Karpas-422 (cell line): Measurements from ENCODE around the gene RELL1. TPM values are rescaled to one million over a fixed set of nuclear protein-coding genes. Genes with fewer than 3 reads are reported as not detected.

Source experiments
- DNase-seq: peaks from one replicate; pipeline ENCODE4 v3.0.0-alpha.2; 2015
- H2AFZ ChIP-seq: fragments of 200-600 bp; sonication (generic); 2 replicates; pipeline ENCODE4 v1.6.1; 2014; ENCODE audit warnings: antibody characterized with exemption, low read length, mixed read lengths
- H3K27ac ChIP-seq: fragments of 200-600 bp; sonication (generic); 2 replicates; pipeline ENCODE4 v1.5.1; 2014; ENCODE audit warnings: mild to moderate bottlenecking, low read length, moderate library complexity
- H3K27me3 ChIP-seq: fragments of 200-600 bp; sonication (generic); 2 replicates; pipeline ENCODE4 v1.6.1; 2014; ENCODE audit warnings: low read length, mixed read lengths
- H3K36me3 ChIP-seq: fragments of 200-600 bp; sonication (generic); 2 replicates; pipeline ENCODE4 v1.6.1; 2014; ENCODE audit warnings: low read length, mixed read lengths; ENCODE audit not compliant: insufficient read depth
- H3K4me1 ChIP-seq: fragments of 200-600 bp; sonication (generic); 2 replicates; pipeline ENCODE4 v1.6.1; 2014; ENCODE audit warnings: mild to moderate bottlenecking, low read length, mixed read lengths
- H3K4me2 ChIP-seq: fragments of 200-600 bp; sonication (generic); 2 replicates; pipeline ENCODE4 v1.6.1; 2014; ENCODE audit warnings: low read length, low read depth, mild to moderate bottlenecking; ENCODE audit not compliant: poor library complexity, severe bottlenecking
- H3K4me3 ChIP-seq: fragments of 200-600 bp; sonication (generic); 2 replicates; pipeline ENCODE4 v1.5.1; 2014; ENCODE audit warnings: mild to moderate bottlenecking, antibody characterized with exemption, low read length, mixed read lengths
- H3K79me2 ChIP-seq: fragments of 200-600 bp; sonication (generic); 2 replicates; pipeline ENCODE4 v1.6.1; 2014; ENCODE audit warnings: mild to moderate bottlenecking, low read length, mixed read lengths
- H3K9ac ChIP-seq: fragments of 200-600 bp; sonication (generic); 2 replicates; pipeline ENCODE4 v1.6.0; 2014; ENCODE audit warnings: low read length
- H3K9me2 ChIP-seq: fragments of 200-600 bp; sonication (generic), shearing (Covaris generic); replicated peaks from 2 replicates; pipeline ENCODE4 v1.6.0; 2014; ENCODE audit warnings: mild to moderate bottlenecking, low read length, moderate library complexity; ENCODE audit not compliant: insufficient read depth
- H3K9me3 ChIP-seq: fragments of 300-700, 200-600 bp; sonication (generic); 2 replicates; pipeline ENCODE4 v1.6.1; 2014; ENCODE audit warnings: low read length, mixed read lengths
- H4K20me1 ChIP-seq: fragments of 200-600 bp; sonication (generic); 2 replicates; pipeline ENCODE4 v1.6.1; 2014; ENCODE audit warnings: mild to moderate bottlenecking, antibody characterized with exemption, low read length, low read depth; ENCODE audit not compliant: insufficient read depth
- total RNA-seq: library from RNA; depleted of rRNA; stranded (reverse); fragments of >200 nt; shearing (Covaris generic); gene quantifications from 2 replicates; pipeline ENCODE4 v1.2.3, GENCODE V29; 2014; ENCODE audit warnings: low replicate concordance

The RELL1 gene
- total RNA-seq, 1 experiment from 2014 or later = 0.60 TPM

DNA sequence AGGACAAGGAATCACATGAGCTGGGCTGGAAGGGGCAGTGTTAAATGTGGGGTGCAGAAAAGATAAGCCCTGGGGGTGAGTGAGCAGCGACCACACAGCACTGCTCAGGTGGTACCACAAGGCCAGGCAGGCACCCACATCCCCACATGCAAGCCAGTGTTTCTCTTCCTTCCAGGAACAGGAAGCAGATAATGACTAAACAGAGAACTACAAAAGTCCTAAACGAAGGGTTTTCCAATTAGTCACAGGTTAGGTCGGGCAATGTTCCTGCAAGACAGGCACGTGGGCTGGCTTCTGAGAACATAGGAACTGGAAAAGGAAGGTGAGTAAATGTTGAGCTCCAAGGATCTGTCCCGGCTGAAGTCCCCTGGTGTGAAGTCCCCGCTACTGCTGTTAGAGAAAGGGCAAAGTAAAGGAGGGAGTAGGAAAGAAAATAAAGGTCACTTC, 19.5 kb downstream of the RELL1 start:
- Histone ChIP-seq H4K20me1 (peaks cover 4% of the 10 kb centered on the region; the same call in 1 of the 2 replicates), H3K4me3 (no peak overlapping the region), H3K9me2 (no peaks in the 10 kb centered on the region), H2AFZ (no peak overlapping the region), H3K9ac (no peak overlapping the region), H3K9me3 (no peaks in the 10 kb centered on the region), H3K4me1 (no peaks in the 10 kb centered on the region), H3K27me3 (no peaks in the 10 kb centered on the region), H3K4me2 (no peak overlapping the region), H3K36me3 (no peaks in the 10 kb centered on the region), H3K79me2 (no peaks in the 10 kb centered on the region), H3K27ac (no peak overlapping the region)
- DNase-seq = no peak

GRCh38 chr4:37665333-37666320, 20.5 kb downstream of the RELL1 start:
- no peaks in the 10 kb centered on the region for H3K79me2 ChIP-seq
- H2AFZ ChIP-seq = no peak overlapping the region
- peaks cover 4% of the 10 kb centered on the region; the same call in 1 of the 2 replicates for H4K20me1 ChIP-seq
- H3K4me1 ChIP-seq = no peaks in the 10 kb centered on the region
- no peaks in the 10 kb centered on the region for H3K27me3 ChIP-seq
- no peak overlapping the region for H3K9ac ChIP-seq
- H3K4me3 ChIP-seq = no peak overlapping the region
- H3K9me2 ChIP-seq = no peaks in the 10 kb centered on the region
- DNase-seq = no peak
- no peak overlapping the region for H3K27ac ChIP-seq
- H3K36me3 ChIP-seq = no peaks in the 10 kb centered on the region
- no peaks in the 10 kb centered on the region for H3K9me3 ChIP-seq
- H3K4me2 ChIP-seq = no peak overlapping the region

- H3K4me3 ChIP-seq = no peak overlapping the region
- H3K9ac ChIP-seq = no peak overlapping the region
- H3K27ac ChIP-seq = no peak overlapping the region
- no peak overlapping the region for H2AFZ ChIP-seq
- no peaks in the 10 kb centered on the region for H3K9me2 ChIP-seq
- H3K36me3 ChIP-seq = no peaks in the 10 kb centered on the region
- no peaks in the 10 kb centered on the region for H3K27me3 ChIP-seq
- no peaks in the 10 kb centered on the region for H3K4me1 ChIP-seq
- peaks cover 4% of the 10 kb centered on the region; the same call in 1 of the 2 replicates for H4K20me1 ChIP-seq
- no peak overlapping the region for H3K4me2 ChIP-seq
- H3K9me3 ChIP-seq = no peaks in the 10 kb centered on the region
- DNase-seq = no peak
- H3K79me2 ChIP-seq = no peaks in the 10 kb centered on the region
Measured at GRCh38 chr4:37664696-37665095, 21.5 kb downstream of the RELL1 start.

DNA sequence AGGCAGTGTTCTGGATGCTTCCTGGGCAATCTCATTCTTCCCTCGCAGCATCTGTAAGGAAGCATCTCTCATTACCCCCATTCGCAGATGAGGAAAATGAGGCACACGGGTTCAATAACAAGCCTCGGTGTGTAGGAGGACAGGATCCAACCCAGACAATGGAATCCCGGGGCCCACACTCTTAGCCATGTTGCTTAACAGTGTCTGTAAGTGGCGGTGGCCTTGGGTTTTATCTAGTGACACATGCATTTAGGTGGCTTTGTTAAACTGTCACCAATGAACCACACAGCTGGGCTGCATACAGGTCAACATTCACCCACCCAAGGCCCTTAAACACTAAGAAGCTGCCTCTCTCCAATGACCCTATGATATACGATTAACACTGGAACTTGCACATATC, 22.6 kb downstream of the RELL1 start:
- no peaks in the 10 kb centered on the region for H3K4me1 ChIP-seq
- H3K4me3 ChIP-seq = no peak overlapping the region
- H2AFZ ChIP-seq = no peak overlapping the region
- H3K4me2 ChIP-seq = no peak overlapping the region
- no peak for DNase-seq
- H3K79me2 ChIP-seq = no peaks in the 10 kb centered on the region
- no peaks in the 10 kb centered on the region for H3K36me3 ChIP-seq
- H3K9me2 ChIP-seq = no peaks in the 10 kb centered on the region
- no peak overlapping the region for H3K27ac ChIP-seq
- no peaks in the 10 kb centered on the region for H3K27me3 ChIP-seq
- H3K9me3 ChIP-seq = no peaks in the 10 kb centered on the region
- peaks cover 4% of the 10 kb centered on the region; the same call in 1 of the 2 replicates for H4K20me1 ChIP-seq
- H3K9ac ChIP-seq = no peak overlapping the region

DNA sequence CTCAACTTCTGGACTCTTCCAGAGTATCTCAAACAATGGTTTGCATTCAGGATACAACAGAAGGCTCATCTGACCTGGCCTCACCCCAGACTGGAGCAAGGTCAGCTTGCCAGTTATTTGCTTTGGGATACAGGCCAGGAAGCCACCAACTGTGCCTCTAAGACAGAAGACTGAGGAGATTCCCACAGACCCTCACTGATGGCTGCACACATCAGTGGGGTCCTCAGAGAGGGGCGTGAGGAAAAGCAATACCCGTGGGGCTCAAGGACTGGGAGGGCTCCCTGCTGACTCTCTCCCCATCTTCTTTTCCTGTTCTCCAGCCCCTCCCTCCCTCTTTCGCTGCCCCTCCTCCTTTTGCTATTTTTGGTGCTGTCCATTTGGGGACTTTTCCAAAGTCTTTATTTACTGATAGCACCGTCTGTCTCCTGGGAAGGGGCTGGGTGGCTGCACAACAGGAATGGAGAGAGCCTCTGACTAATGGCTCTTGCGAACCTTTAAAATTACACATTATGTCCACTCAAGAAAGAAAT, 23.2 kb downstream of the RELL1 start:
- no peak for DNase-seq
- Histone ChIP-seq H3K9me3 (no peaks in the 10 kb centered on the region), H3K79me2 (no peaks in the 10 kb centered on the region), H3K9ac (no peak overlapping the region), H3K4me3 (no peak overlapping the region), H3K36me3 (no peaks in the 10 kb centered on the region), H3K27me3 (no peaks in the 10 kb centered on the region), H3K9me2 (no peaks in the 10 kb centered on the region), H4K20me1 (peaks cover 4% of the 10 kb centered on the region; the same call in 1 of the 2 replicates), H3K4me2 (no peak overlapping the region), H3K27ac (no peak overlapping the region), H2AFZ (no peak overlapping the region), H3K4me1 (no peaks in the 10 kb centered on the region)

DNA sequence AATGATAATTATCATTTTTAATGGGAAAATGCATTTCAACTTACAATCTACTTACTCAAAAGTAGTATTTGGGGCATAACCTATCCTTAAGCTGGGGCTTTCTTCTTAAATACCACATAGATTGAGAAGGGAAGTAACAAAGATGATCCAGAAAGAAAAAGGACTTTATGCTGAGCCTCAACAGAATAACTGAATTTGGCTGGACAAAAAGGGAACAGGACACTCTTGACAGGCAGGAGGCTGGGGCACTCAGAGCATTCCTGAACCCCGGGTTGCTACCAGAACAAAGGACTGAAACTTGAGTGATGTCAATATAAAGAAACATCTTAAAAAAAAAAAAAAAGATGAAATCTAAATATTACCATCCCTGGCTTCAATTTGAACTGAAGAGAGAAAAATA, 23.9 kb downstream of the RELL1 start:
- no peaks in the 10 kb centered on the region for H3K27me3 ChIP-seq
- peaks cover 1% of the 10 kb centered on the region; the same call in 1 of the 2 replicates for H4K20me1 ChIP-seq
- H3K9ac ChIP-seq = no peak overlapping the region
- no peaks in the 10 kb centered on the region for H3K9me2 ChIP-seq
- H3K9me3 ChIP-seq = no peaks in the 10 kb centered on the region
- H3K4me3 ChIP-seq = no peak overlapping the region
- no peak overlapping the region for H2AFZ ChIP-seq
- no peaks in the 10 kb centered on the region for H3K4me1 ChIP-seq
- no peaks in the 10 kb centered on the region for H3K36me3 ChIP-seq
- no peak overlapping the region for H3K4me2 ChIP-seq
- H3K27ac ChIP-seq = no peak overlapping the region
- no peak for DNase-seq
- no peaks in the 10 kb centered on the region for H3K79me2 ChIP-seq

DNA sequence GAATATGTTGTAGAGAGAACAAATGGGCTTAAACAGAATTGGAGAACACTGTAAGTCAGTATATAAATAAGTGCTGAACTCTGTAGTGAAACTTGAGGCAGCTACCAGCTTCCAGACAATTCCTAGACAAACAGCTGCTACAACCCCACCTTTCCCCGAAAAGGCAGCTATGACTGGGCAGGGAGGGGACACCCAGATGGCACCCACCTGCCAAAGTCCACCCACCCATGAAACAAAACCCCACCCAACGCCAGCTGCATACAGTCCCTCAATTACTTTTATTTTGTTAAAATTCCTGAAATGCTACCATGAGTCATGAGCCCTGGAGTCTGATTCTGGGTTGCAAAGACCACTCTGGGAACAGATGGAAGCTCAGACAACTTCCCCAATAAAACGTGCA, 24.4 kb downstream of the RELL1 start:
- Histone ChIP-seq H3K36me3 (no peaks in the 10 kb centered on the region), H4K20me1 (no peaks in the 10 kb centered on the region)

DNA sequence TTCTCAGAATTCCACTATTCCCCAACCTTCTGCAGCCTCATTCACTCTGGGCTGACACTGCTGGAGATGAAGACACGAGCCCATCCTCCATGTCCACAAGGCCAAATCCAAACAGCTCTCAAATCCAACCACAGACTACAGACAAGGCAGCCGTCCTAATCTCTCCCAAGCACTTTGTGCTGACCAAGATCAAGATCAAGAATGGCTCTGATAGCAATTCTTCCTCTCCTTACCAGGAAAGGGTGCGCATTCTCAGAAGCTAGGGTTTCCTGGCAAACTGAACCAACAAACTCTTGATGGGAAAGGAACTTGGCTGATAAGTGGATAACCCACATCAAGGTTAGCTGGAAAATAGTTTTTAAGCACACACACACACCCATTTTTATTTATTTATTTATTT, 26.5 kb downstream of the RELL1 start:
- H3K36me3 ChIP-seq = no peaks in the 10 kb centered on the region
- H3K9ac ChIP-seq = no peak overlapping the region
- no peak for DNase-seq
- no peak overlapping the region for H3K4me2 ChIP-seq
- H3K4me1 ChIP-seq = no peaks in the 10 kb centered on the region
- H2AFZ ChIP-seq = no peak overlapping the region
- H3K27ac ChIP-seq = no peak overlapping the region
- H3K27me3 ChIP-seq = no peaks in the 10 kb centered on the region
- no peak overlapping the region for H3K4me3 ChIP-seq
- H3K9me2 ChIP-seq = no peaks in the 10 kb centered on the region
- H4K20me1 ChIP-seq = no peaks in the 10 kb centered on the region
- peaks cover 3% of the 10 kb centered on the region; the same call in 1 of the 2 replicates for H3K9me3 ChIP-seq
- H3K79me2 ChIP-seq = no peaks in the 10 kb centered on the region

More for the DNA sequence above, 24.4 kb downstream of the RELL1 start:
- H3K9me3 ChIP-seq = no peaks in the 10 kb centered on the region
- no peaks in the 10 kb centered on the region for H3K79me2 ChIP-seq
- H3K9ac ChIP-seq = no peak overlapping the region
- H3K4me1 ChIP-seq = no peaks in the 10 kb centered on the region
- H3K27me3 ChIP-seq = no peaks in the 10 kb centered on the region
- no peak overlapping the region for H3K4me3 ChIP-seq
- no peak overlapping the region for H3K4me2 ChIP-seq
- H2AFZ ChIP-seq = no peak overlapping the region
- no peaks in the 10 kb centered on the region for H3K9me2 ChIP-seq
- no peak for DNase-seq
- H3K27ac ChIP-seq = no peak overlapping the region
